Breast epithelium (tissue), 3 donors: Measurements from ENCODE around the gene OXCT1.

Experiments
- CTCF ChIP-seq, 3 donors: fragments of 450-650 bp; IDR thresholded peaks; one replicate each; pipeline ENCODE4 v1.5.1; 2016 to 2017; ENCODE audit warnings: antibody characterized with exemption in 3 of 3, mild to moderate bottlenecking in 3 of 3, moderate library complexity in 3 of 3
- POLR2A ChIP-seq: fragments of 450-650 bp; IDR thresholded peaks from one replicate; pipeline ENCODE4 v1.6.1; 2016; ENCODE audit warnings: antibody characterized with exemption, mild to moderate bottlenecking, moderate library complexity
- POLR2AphosphoS5 ChIP-seq, 3 donors: sonication (generic); formaldehyde crosslinking; IDR thresholded peaks; one replicate each; pipeline ENCODE4 v1.6.1; 2017; ENCODE audit warnings: antibody characterized with exemption in 3 of 3

- no peak for TF ChIP-seq CTCF (IDR thresholded peaks at IDR 0.05)
- TF ChIP-seq POLR2AphosphoS5 (IDR thresholded peaks at IDR 0.05) = no peak
- TF ChIP-seq POLR2A = no peak
These were observed 141.9 kb downstream of the OXCT1 start for GRCh38 chr5:41728281-41728680.
